K562 (cell line): Measurements from ENCODE around the gene ITPR1. TPM values are rescaled to one million over a fixed set of nuclear protein-coding genes. Genes with fewer than 3 reads are reported as not detected.

Source experiments
- ATAC-seq: fragments of 200-7000 bp; cut with Tn5 transposase; 3 replicates; pipeline ENCODE4 v1.9.1; 2020; ENCODE audit warnings: moderate library complexity
- BruUV-seq: library from RNA; stranded (reverse); fragments of 400-500 nt; replicated peaks from 2 replicates; lab custom pipeline; 2021; lab: Mats Ljungman, UMichigan
- CTCF ChIA-PET: fragments of 300-600 bp; formaldehyde crosslinking; extraction: SDS; loops from one replicate; lab custom pipeline; 2021; ENCODE audit warnings: low intra/inter-chr PET ratio; lab: Yijun Ruan, JAX
- POLR2A ChIA-PET: fragments of 300-600, 350-650 bp; sonication (Branson Sonifier 250); formaldehyde crosslinking; extraction: SDS; loops from one replicate; lab custom pipeline; 2021; ENCODE audit warnings: antibody characterized with exemption, inconsistent platforms; lab: Yijun Ruan, JAX
- DNase-seq, 4 experiments: peaks; one replicate each; pipeline versions ENCODE4 v3.0.0 to v3.0.0-alpha.2; 2011 to 2018; ENCODE audit warnings: low spot score in 3 of 4, mixed read lengths in 3 of 4; ENCODE audit errors: extremely low read depth in 1 of 4
- FAIRE-seq: peaks from 2 replicates; lab custom pipeline; 2011; peaks lifted over from hg19 to GRCh38; lab: Jason Lieb, UNC
- H2AFZ ChIP-seq: 2 replicates; pipeline ENCODE4 v1.6.0; 2011; ENCODE audit warnings: low read depth, low read length, control low read depth, inconsistent platforms
- H3K27ac ChIP-seq: fragments of 200-600 bp; 3 replicates; pipeline ENCODE4 v1.8.0; 2011; ENCODE audit warnings: low read depth, mild to moderate bottlenecking, control low read depth, inconsistent platforms, low read length, moderate library complexity, mixed read lengths; ENCODE audit errors: extremely low read depth
- H3K27me3 ChIP-seq, 2 experiments: fragments of 300-600 bp in 1 of 2; 2 replicates in 1 of 2; 3 replicates in 1 of 2; pipeline versions ENCODE4 v1.6.0 to v1.8.0; 2011; ENCODE audit warnings: inconsistent platforms in 2 of 2, low read length in 2 of 2, mild to moderate bottlenecking in 1 of 2, mixed read lengths in 1 of 2, moderate library complexity in 1 of 2; ENCODE audit not compliant: control insufficient read depth in 2 of 2, insufficient read depth in 2 of 2
- H3K36me3 ChIP-seq: fragments of 300-600 bp; 3 replicates; pipeline ENCODE4 v1.8.0; 2011; ENCODE audit warnings: mild to moderate bottlenecking, low read length, inconsistent platforms; ENCODE audit not compliant: control insufficient read depth, insufficient read depth
- H3K4me1 ChIP-seq, 2 experiments: fragments of 200-600 bp in 1 of 2; replicated peaks in 1 of 2; 2 replicates in 1 of 2; 3 replicates in 1 of 2; pipeline versions ENCODE4 v1.5.1 to v1.8.0; 2011; ENCODE audit warnings: inconsistent platforms in 2 of 2, low read length in 2 of 2, mild to moderate bottlenecking in 1 of 2, mixed read lengths in 1 of 2, moderate library complexity in 1 of 2; ENCODE audit not compliant: control insufficient read depth in 2 of 2, insufficient read depth in 2 of 2
- H3K4me2 ChIP-seq: 2 replicates; pipeline ENCODE4 v1.6.1; 2011; ENCODE audit warnings: low read length, control low read depth, inconsistent platforms, mixed read lengths; ENCODE audit not compliant: insufficient read depth
- H3K4me3 ChIP-seq: fragments of 200-600 bp; sonication (generic), shearing (Covaris generic); 2 replicates; pipeline ENCODE4 v1.5.1; 2016; ENCODE audit warnings: control low read depth, inconsistent platforms
- H3K79me2 ChIP-seq: fragments of 200-600 bp; 3 replicates; pipeline ENCODE4 v1.8.0; 2011; ENCODE audit warnings: low read length, inconsistent platforms; ENCODE audit not compliant: control insufficient read depth, insufficient read depth
- H3K9ac ChIP-seq, 2 experiments: 2 replicates each; pipeline versions ENCODE4 v1.6.0 to v1.6.1; 2011; ENCODE audit warnings: low read depth in 2 of 2, low read length in 2 of 2, control low read depth in 1 of 2, inconsistent platforms in 1 of 2, mild to moderate bottlenecking in 1 of 2, mixed read lengths in 1 of 2; ENCODE audit not compliant: insufficient read depth in 1 of 2
- H3K9me1 ChIP-seq: one replicate; pipeline ENCODE4 v1.6.0; 2011; ENCODE audit warnings: inconsistent platforms, mild to moderate bottlenecking, low read length, moderate library complexity; ENCODE audit not compliant: control insufficient read depth, insufficient read depth
- H3K9me3 ChIP-seq: replicated peaks from 2 replicates; pipeline ENCODE4 v1.5.1; 2011; ENCODE audit warnings: low read depth, low read length, inconsistent platforms; ENCODE audit not compliant: control insufficient read depth, insufficient read depth
- H4K20me1 ChIP-seq: replicated peaks from 2 replicates; pipeline ENCODE4 v1.6.1; 2011; ENCODE audit warnings: low read length, inconsistent platforms, mixed read lengths; ENCODE audit not compliant: control insufficient read depth, insufficient read depth
- CAMTA2 ChIP-seq: fragments of 250-450 bp; sonication (Bioruptor Pico); conservative IDR thresholded peaks from 2 replicates; pipeline ENCODE4 v1.5.1; 2022
- JUN ChIP-seq, 2 experiments: sonication (generic) in 1 of 2; formaldehyde crosslinking in 1 of 2; IDR thresholded peaks; 2 replicates each; pipeline versions ENCODE4 v1.6.1 to v1.8.0; 2012 to 2022; ENCODE audit warnings: borderline replicate concordance in 2 of 2, mild to moderate bottlenecking in 2 of 2, improper control_type of control experiment in 1 of 2, low read depth in 1 of 2, low read length in 1 of 2, missing genetic modification reagents in 1 of 2
- SMARCA5 ChIP-seq: fragments of 450-650 bp; IDR thresholded peaks from 2 replicates; pipeline ENCODE4 v1.6.1; 2016
- SRSF7 ChIP-seq: fragments of 200-400 bp; formaldehyde crosslinking; optimal IDR thresholded peaks from 2 replicates; pipeline ENCODE3; 2017; ENCODE audit warnings: mild to moderate bottlenecking, low read depth, low read length
- ZNF277 ChIP-seq: fragments of 250-450 bp; sonication (Bioruptor Pico); IDR thresholded peaks from 2 replicates; pipeline ENCODE4 v1.8.0; 2022; ENCODE audit warnings: inconsistent platforms, mild to moderate bottlenecking, moderate library complexity, borderline replicate concordance
- WGBS: fragments of 100-300 bp; shearing (Covaris generic); methylation state at CpG from one replicate; pipeline ENCODE4 v1.1.6; 2016; ENCODE audit warnings: low coverage, mixed read lengths; ENCODE audit not compliant: insufficient coverage; ENCODE audit errors: missing lambda C conversion rate; 5-methylcytosine and 5-hydroxymethylcytosine counted together
- in situ Hi-C: fragments of 300-500 bp; cut with MboI; formaldehyde crosslinking; loops from 4 replicates; pipeline ENCODE4 v1.15.0; 2018; ENCODE audit warnings: inconsistent platforms, mixed read lengths
- intact Hi-C: fragments of 100-400 bp; cut with micrococcal nuclease; formaldehyde crosslinking; loops from 2 replicates; pipeline ENCODE4 v1.14.2; 2022
- polyA plus RNA-seq, 8 experiments: library from polyadenylated mRNA; depleted of rRNA in 4 of 8; stranded (reverse) in 5 of 8; unstranded in 3 of 8; fragments of >200 nt; fragmentation: Nextera tagmentation in 2 of 8; fragmentation: Illumina TruSeq in 1 of 8; extraction: Ambion mirVana in 2 of 8; extraction: Trizol in 1 of 8; gene quantifications; 2 replicates each; pipeline versions ENCODE4 v1.2.1 to v1.2.3, GENCODE V29; 2011 to 2014; ENCODE audit warnings: inconsistent platforms in 1 of 8, missing spikeins in 1 of 8
- total RNA-seq, 7 experiments: library from RNA; depleted of rRNA in 6 of 7; stranded (reverse); fragments of >200 nt in 6 of 7; fragmentation: Illumina TruSeq in 2 of 7; extraction: Trizol in 2 of 7; gene quantifications; 2 replicates each; pipeline versions ENCODE4 v1.2.1 to v1.2.3, GENCODE V29; 2011 to 2021; ENCODE audit warnings: low replicate concordance in 1 of 7
- TF ChIP-seq, protein P1 (sequence below), 2 experiments: fragments of 450-650 bp in 1 of 2; sonication (generic) in 1 of 2; formaldehyde crosslinking in 1 of 2; IDR thresholded peaks in 1 of 2; conservative IDR thresholded peaks in 1 of 2; 2 replicates each; pipeline versions ENCODE4 v1.6.1 to v1.8.1; 2016 to 2023; ENCODE audit warnings: mild to moderate bottlenecking in 2 of 2, moderate library complexity in 2 of 2, inconsistent platforms in 1 of 2, missing genetic modification reagents in 1 of 2
- TF ChIP-seq, protein P2 (sequence below): fragments of 250-450 bp; sonication (Bioruptor Pico); IDR thresholded peaks from 2 replicates; pipeline ENCODE4 v1.4.0; 2020; ENCODE audit warnings: mild to moderate bottlenecking, moderate library complexity

Gene ITPR1
- total and polyA plus RNA-seq, 9 of the 15 experiments (the other 6 are each of a cell fraction or from before 2014, with no cell fraction given), result 22.4 to 40.0 (median 27.4) TPM

- Histone ChIP-seq H3K4me3 (no peak overlapping the region), H3K4me1 (peaks cover 0 to 4% of the 10 kb centered on the region in 2 experiments; a peak in 2 of 5 replicates)
These were observed 95.3 kb downstream of the ITPR1 start for GRCh38 chr3:4588466-4588865.

More at GRCh38 chr3:4588466-4588865, 95.3 kb downstream of the ITPR1 start:
- FAIRE-seq, result no peak
- ChIA-PET CTCF (no interaction called here), POLR2A (interaction anchor here (0.7 to 2.0 kb wide), 4 partner anchors 16 to 246 kb away, joined by 3 to 7 read pairs (median 4); partner anchors contain the start of gene ITPR1)
- Histone ChIP-seq H3K4me2 (no peak overlapping the region), H3K27me3 (no peaks in the 10 kb centered on the region), H3K9ac (no peak overlapping the region), H4K20me1 (no peaks in the 10 kb centered on the region), H3K9me3 (no peaks in the 10 kb centered on the region), H3K27ac (no peak overlapping the region), H2AFZ (no peak overlapping the region), H3K36me3 (no peaks in the 10 kb centered on the region), H3K9me1 (no peaks in the 10 kb centered on the region), H3K79me2 (no peaks in the 10 kb centered on the region)
- no peak for DNase-seq
- TF ChIP-seq SMARCA5, result no peak
- TF ChIP-seq ZNF277 (CRISPR knock-in tag), result no peak
- TF ChIP-seq SRSF7, result no peak
- TF ChIP-seq, protein P1, sequence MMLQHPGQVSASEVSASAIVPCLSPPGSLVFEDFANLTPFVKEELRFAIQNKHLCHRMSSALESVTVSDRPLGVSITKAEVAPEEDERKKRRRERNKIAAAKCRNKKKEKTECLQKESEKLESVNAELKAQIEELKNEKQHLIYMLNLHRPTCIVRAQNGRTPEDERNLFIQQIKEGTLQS (IDR thresholded peaks at IDR 0.05), result peak; percentile 69
- TF ChIP-seq, protein P1 (CRISPR knock-in tag; conservative IDR thresholded peaks at IDR 0.05), result no peak
- TF ChIP-seq CAMTA2, result no peak
- peak; percentile 57; the same call in 1 of the 2 replicates for TF ChIP-seq JUN (IDR thresholded peaks at IDR 0.05; ENCODE audit: borderline replicate concordance, low read depth, low read length)
- no peak for TF ChIP-seq JUN (CRISPR knock-in tag; IDR thresholded peaks at IDR 0.05; ENCODE audit: borderline replicate concordance)
- TF ChIP-seq, protein P2, sequence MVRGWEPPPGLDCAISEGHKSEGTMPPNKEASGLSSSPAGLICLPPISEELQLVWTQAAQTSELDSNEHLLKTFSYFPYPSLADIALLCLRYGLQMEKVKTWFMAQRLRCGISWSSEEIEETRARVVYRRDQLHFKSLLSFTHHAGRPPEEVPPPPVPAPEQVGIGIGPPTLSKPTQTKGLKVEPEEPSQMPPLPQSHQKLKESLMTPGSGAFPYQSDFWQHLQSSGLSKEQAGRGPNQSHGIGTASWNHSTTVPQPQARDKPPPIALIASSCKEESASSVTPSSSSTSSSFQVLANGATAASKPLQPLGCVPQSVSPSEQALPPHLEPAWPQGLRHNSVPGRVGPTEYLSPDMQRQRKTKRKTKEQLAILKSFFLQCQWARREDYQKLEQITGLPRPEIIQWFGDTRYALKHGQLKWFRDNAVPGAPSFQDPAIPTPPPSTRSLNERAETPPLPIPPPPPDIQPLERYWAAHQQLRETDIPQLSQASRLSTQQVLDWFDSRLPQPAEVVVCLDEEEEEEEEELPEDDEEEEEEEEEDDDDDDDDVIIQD (CRISPR knock-in tag), result no peak
- no TSS peak for BruUV-seq
- ATAC-seq, result no peak
- in situ Hi-C loops (no loop called here), intact Hi-C loops (no loop called here)
- 32% methylated on average over 4 of the region's 4 CpGs for WGBS
